ENCODE results near the gene SRGAP1. TPM values are rescaled to one million over a fixed set of nuclear protein-coding genes. Genes with fewer than 3 reads are reported as not detected.
"Not testable (repeated sequence)": the region's sequence is repeated elsewhere in the genome, so short reads cannot be mapped to it uniquely, and the experiment has no call there.

Gene SRGAP1
- total RNA-seq, 1 experiment from 2014 or later = 65.0 TPM

DNA sequence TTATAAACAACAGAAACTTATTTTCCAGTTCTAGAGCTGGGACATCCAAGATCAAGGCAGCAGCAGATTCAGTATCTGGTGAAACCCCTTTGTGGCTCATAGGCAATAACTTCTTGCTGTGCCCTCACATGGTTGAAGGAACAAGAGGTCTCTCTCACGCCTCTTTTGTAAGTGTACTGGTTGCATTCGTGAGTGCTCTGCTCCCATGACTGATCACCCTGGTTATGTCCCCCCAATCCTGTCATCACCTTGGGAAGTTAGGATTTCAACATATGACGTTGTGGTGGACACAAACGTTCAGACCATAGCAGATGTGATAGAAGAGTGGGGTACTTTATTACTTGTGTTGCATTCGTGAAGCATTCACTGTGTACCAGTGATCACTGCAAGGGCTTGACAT is 184.0 kb downstream of the SRGAP1 start:
- intact Hi-C loops (cut with micrococcal nuclease) = no loop called here
- POLR2A ChIA-PET = interaction anchor here (0.6 to 1.2 kb wide), 2 partner anchors 10 to 20 kb away, joined by 3 to 4 read pairs; no protein-coding TSS in a partner anchor
- no peak for TF ChIP-seq CTCF (IDR thresholded peaks at IDR 0.05; ENCODE audit: unreplicated experiment)
- H3K4me3 Mint-ChIP-seq (ENCODE audit: unreplicated experiment) = no peak overlapping the region
- BruUV-seq (replicated peaks) = no TSS peak
- CTCF ChIA-PET = no interaction called here
- no peak for DNase-seq (ENCODE audit: unreplicated experiment)
- H3K27ac Mint-ChIP-seq (ENCODE audit: low read depth, unreplicated experiment) = peak overlapping the region; percentile 25
- H3K9me3 Mint-ChIP-seq (ENCODE audit: unreplicated experiment) = no peaks in the 10 kb centered on the region
- peaks cover 6% of the 10 kb centered on the region for H3K4me1 Mint-ChIP-seq (ENCODE audit: insufficient read depth, unreplicated experiment)
- H3K27me3 Mint-ChIP-seq (ENCODE audit: insufficient read depth, unreplicated experiment) = no peaks in the 10 kb centered on the region
- peaks cover 18% of the 10 kb centered on the region for H3K36me3 Mint-ChIP-seq (ENCODE audit: insufficient read depth, unreplicated experiment)

DNA sequence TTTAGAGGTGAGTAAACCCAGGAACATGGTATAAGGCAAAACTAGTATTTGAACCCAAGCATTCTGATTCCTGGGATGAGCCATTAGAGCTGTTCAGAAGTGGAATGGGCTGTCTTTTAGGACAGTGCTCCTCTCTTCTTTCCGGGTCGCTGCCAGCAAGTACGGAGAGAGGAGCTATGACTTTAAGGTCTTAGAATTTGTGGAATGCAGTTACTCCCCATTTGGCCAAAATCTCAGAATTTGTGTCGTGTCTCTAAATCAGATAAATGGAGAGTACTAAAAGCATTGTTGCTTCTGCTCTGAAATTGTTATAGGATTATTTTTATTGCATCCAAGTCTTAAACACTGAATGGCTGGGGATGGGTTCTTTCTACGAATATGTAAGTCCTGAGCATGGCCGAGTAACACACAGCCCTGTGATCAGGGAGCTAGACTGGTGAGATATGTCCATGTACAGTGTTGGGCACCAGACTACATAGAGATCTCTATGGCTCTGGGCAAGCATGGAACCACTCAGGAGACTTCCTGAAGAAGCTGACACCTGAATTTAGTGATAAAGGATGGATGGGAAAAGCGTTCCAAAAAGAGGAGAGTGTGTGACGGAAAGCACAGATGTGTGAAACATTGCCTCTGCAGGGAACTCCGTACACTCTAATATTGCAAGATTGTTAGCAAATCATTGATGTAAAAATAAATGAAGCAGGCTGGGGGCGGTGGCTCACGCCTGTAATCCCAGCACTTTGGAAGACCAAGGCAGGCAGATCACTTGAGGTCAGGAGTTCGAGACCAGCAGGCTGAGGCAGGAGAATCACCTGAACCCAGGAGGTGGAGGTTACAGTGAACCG is 184.7 kb downstream of the SRGAP1 start:
- H3K36me3 Mint-ChIP-seq (ENCODE audit: insufficient read depth, unreplicated experiment) = peaks cover 18% of the 10 kb centered on the region
- DNase-seq (ENCODE audit: unreplicated experiment) = no peak
- H3K9me3 Mint-ChIP-seq (ENCODE audit: unreplicated experiment) = no peaks in the 10 kb centered on the region
- CTCF ChIA-PET = interaction anchor here (0.7 kb wide), 1 partner anchor 199 kb away, joined by 3 read pairs; no protein-coding TSS in a partner anchor
- no peaks in the 10 kb centered on the region for H3K27me3 Mint-ChIP-seq (ENCODE audit: insufficient read depth, unreplicated experiment)
- no peak for TF ChIP-seq CTCF (IDR thresholded peaks at IDR 0.05; ENCODE audit: unreplicated experiment)
- intact Hi-C loops (cut with micrococcal nuclease) = no loop called here
- BruUV-seq (replicated peaks) = no TSS peak
- peak overlapping the region; percentile 25 for H3K27ac Mint-ChIP-seq (ENCODE audit: low read depth, unreplicated experiment)
- H3K4me3 Mint-ChIP-seq (ENCODE audit: unreplicated experiment) = no peak overlapping the region
- POLR2A ChIA-PET = interaction anchor here (1.0 kb wide), 1 partner anchor 13 kb away, joined by 3 read pairs; no protein-coding TSS in a partner anchor
- peaks cover 6% of the 10 kb centered on the region for H3K4me1 Mint-ChIP-seq (ENCODE audit: insufficient read depth, unreplicated experiment)

DNA sequence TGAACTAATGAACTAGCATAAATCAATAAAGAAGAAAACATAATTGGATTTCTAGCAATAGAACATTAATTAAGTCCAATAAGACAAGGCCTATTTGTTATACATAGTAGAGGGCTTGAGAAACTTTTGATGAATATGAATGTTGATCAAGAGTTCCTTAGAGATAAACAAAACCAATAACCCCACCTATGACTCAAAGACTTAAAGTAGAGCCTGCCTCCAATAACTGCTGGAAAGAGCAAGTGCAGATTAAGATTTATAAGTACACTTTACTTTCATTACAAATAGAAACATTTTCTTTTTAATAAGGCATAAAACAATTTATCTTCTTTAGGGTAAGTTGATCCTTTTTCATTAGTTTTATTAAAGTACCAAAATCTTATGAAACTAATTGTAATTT is 185.7 kb downstream of the SRGAP1 start:
- Mint-ChIP-seq H3K4me3 (ENCODE audit: unreplicated experiment) (no peak overlapping the region), H3K27ac (ENCODE audit: low read depth, unreplicated experiment) (no peak overlapping the region), H3K27me3 (ENCODE audit: insufficient read depth, unreplicated experiment) (no peaks in the 10 kb centered on the region), H3K4me1 (ENCODE audit: insufficient read depth, unreplicated experiment) (peaks cover 6% of the 10 kb centered on the region), H3K36me3 (ENCODE audit: insufficient read depth, unreplicated experiment) (peaks cover 13% of the 10 kb centered on the region), H3K9me3 (ENCODE audit: unreplicated experiment) (no peaks in the 10 kb centered on the region)
- no TSS peak for BruUV-seq (replicated peaks)
- DNase-seq (ENCODE audit: unreplicated experiment) = no peak
- intact Hi-C loops (cut with micrococcal nuclease) = no loop called here
- CTCF ChIA-PET = no interaction called here
- POLR2A ChIA-PET = interaction anchor here (0.7 kb wide), 1 partner anchor 14 kb away, joined by 3 read pairs; no protein-coding TSS in a partner anchor
- no peak for TF ChIP-seq CTCF (IDR thresholded peaks at IDR 0.05; ENCODE audit: unreplicated experiment)

DNA sequence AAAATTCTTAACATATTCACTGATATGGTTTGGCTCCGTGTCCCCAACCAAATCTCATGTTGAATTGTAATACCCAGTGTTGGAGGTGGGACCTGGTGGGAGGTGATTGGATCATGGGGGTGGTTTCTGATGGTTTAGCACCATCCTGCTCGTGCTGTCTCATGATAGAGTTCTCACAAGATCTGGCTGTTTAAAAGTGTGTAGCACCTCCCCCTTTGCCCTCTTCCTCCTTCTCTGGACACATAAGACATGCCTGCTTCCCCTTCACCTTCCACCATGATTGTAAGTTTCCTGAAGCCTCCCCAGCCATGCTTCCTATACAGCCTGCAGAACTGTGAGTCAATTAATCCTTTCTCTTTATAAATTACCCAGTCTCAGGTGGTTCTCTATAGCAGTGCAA is 189.6 kb downstream of the SRGAP1 start:
- DNase-seq (ENCODE audit: unreplicated experiment); BruUV-seq (replicated peaks); intact Hi-C loops (cut with micrococcal nuclease): not testable (repeated sequence)

More for the DNA sequence above, 189.6 kb downstream of the SRGAP1 start:
- CTCF ChIA-PET = interaction anchor here (0.6 to 1.1 kb wide), 4 partner anchors 8 to 193 kb away, joined by 3 read pairs; no protein-coding TSS in a partner anchor
- H3K4me3 Mint-ChIP-seq (ENCODE audit: unreplicated experiment); H3K4me1 Mint-ChIP-seq (ENCODE audit: insufficient read depth, unreplicated experiment); H3K27me3 Mint-ChIP-seq (ENCODE audit: insufficient read depth, unreplicated experiment); H3K9me3 Mint-ChIP-seq (ENCODE audit: unreplicated experiment); H3K27ac Mint-ChIP-seq (ENCODE audit: low read depth, unreplicated experiment): not testable (repeated sequence)
- POLR2A ChIA-PET = interaction anchor here (1.0 kb wide), 1 partner anchor 9 kb away, joined by 3 read pairs; no protein-coding TSS in a partner anchor
- H3K36me3 Mint-ChIP-seq (ENCODE audit: insufficient read depth, unreplicated experiment) = peaks cover 17% of the 10 kb centered on the region
